Activated naive CD4-positive, alpha-beta T cell treated with anti-CD3 and anti-CD28 coated beads for 36 hours (primary cell): ENCODE results near the gene DBH. TPM values are rescaled to one million over a fixed set of nuclear protein-coding genes. Genes with fewer than 3 reads are reported as not detected.

Source experiments
- CTCF ChIA-PET: fragments of 350-600 bp; sonication (Branson Sonifier 250); formaldehyde crosslinking; loops from one replicate; lab custom pipeline; 2021; ENCODE audit warnings: antibody characterized with exemption; lab: Charles Lee
- DNase-seq: peaks from one replicate; pipeline ENCODE4 v3.0.0-alpha.2; 2020
- H3K27ac Mint-ChIP-seq: one replicate; pipeline ENCODE4 v1.8.0; 2021; ENCODE audit warnings: mild to moderate bottlenecking, mixed read lengths
- H3K27me3 Mint-ChIP-seq: one replicate; pipeline ENCODE4 v1.8.0; 2021; ENCODE audit warnings: low read depth, mixed read lengths
- H3K36me3 Mint-ChIP-seq: one replicate; pipeline ENCODE4 v1.8.0; 2021; ENCODE audit warnings: low read depth, mixed read lengths
- H3K4me1 Mint-ChIP-seq: one replicate; pipeline ENCODE4 v1.8.0; 2021; ENCODE audit warnings: low read depth, mixed read lengths
- H3K4me3 Mint-ChIP-seq: one replicate; pipeline ENCODE4 v1.8.0; 2021; ENCODE audit warnings: mild to moderate bottlenecking, moderate library complexity, mixed read lengths
- H3K9me3 Mint-ChIP-seq: one replicate; pipeline ENCODE4 v1.8.0; 2021; ENCODE audit warnings: mixed read lengths
- intact Hi-C: fragments of 100-400 bp; cut with micrococcal nuclease; formaldehyde crosslinking; loops from one replicate; pipeline ENCODE4 v1.15.1; 2023
- total RNA-seq, 2 experiments: library from RNA; stranded (reverse); gene quantifications; one replicate each; pipeline ENCODE4 v1.2.3, GENCODE V29; 2021

DBH gene
- total RNA-seq, 2 experiments from 2014 or later = not detected

DNA sequence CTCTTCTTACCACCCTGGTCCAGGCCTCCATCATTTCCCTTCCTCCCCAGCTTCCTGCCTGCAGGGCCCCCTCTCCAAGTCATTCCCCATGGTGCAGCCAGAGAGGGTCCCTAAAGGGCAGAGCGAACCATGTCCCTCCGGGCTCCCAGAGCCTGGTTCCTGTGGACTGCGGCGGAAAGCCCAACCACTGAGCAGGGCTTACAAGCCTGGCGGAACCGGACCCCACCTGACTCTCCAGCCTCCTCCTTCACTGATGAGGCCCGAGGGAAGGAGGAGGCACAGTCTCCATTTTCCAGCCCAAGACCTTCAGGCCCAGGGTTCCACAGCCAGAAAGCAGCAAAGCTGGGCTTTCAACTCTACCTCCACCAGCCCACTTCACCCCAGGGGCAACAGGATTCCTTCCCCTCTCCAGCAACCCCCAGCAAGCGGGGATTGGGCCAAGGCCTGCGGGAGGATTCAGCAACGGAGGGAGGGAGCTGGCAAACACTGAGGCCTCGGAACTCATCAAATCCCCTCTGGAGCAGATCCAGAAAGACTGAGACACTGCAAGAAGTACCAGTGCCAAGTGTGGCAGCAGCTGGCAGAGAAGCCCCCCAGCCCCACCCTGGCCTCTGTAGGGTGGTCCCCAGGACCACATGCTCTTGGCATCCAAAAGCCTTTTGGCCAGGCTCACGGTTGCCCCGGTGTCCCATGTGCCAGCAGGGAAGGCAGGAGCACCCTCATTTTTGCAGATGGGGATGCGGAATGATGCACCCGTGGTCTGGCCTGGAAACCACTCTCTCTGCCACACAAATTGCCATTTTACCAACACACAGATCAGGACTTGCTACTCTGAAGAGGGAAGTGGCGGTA lies 30.1 kb upstream of the DBH start:
- Mint-ChIP-seq H3K27ac (no peak overlapping the region), H3K9me3 (no peaks in the 10 kb centered on the region), H3K4me1 (peaks cover 10% of the 10 kb centered on the region), H3K4me3 (no peak overlapping the region), H3K27me3 (peaks cover 32% of the 10 kb centered on the region), H3K36me3 (no peaks in the 10 kb centered on the region)
- intact Hi-C loops = no loop called here
- DNase-seq = no peak
- CTCF ChIA-PET = interaction anchor here (1.4 kb wide), 1 partner anchor 17 kb away, joined by 5 read pairs; no protein-coding TSS in a partner anchor

GRCh38 chr9:133606708-133607025 lies 29.5 kb upstream of the DBH start:
- Mint-ChIP-seq H3K4me3 (no peak overlapping the region), H3K9me3 (no peaks in the 10 kb centered on the region), H3K27me3 (peaks cover 32% of the 10 kb centered on the region), H3K4me1 (peaks cover 10% of the 10 kb centered on the region), H3K27ac (no peak overlapping the region), H3K36me3 (no peaks in the 10 kb centered on the region)
- intact Hi-C loops = no loop called here
- DNase-seq = no peak
- CTCF ChIA-PET = no interaction called here

- CTCF ChIA-PET = no interaction called here
- H3K9me3 Mint-ChIP-seq = no peaks in the 10 kb centered on the region
- DNase-seq = no peak
- intact Hi-C loops = no loop called here
- no peaks in the 10 kb centered on the region for H3K36me3 Mint-ChIP-seq
- no peak overlapping the region for H3K27ac Mint-ChIP-seq
- H3K27me3 Mint-ChIP-seq = peaks cover 32% of the 10 kb centered on the region
- H3K4me3 Mint-ChIP-seq = no peak overlapping the region
- H3K4me1 Mint-ChIP-seq = peaks cover 10% of the 10 kb centered on the region
Measured at GRCh38 chr9:133607381-133607780, 28.8 kb upstream of the DBH start.

DNA sequence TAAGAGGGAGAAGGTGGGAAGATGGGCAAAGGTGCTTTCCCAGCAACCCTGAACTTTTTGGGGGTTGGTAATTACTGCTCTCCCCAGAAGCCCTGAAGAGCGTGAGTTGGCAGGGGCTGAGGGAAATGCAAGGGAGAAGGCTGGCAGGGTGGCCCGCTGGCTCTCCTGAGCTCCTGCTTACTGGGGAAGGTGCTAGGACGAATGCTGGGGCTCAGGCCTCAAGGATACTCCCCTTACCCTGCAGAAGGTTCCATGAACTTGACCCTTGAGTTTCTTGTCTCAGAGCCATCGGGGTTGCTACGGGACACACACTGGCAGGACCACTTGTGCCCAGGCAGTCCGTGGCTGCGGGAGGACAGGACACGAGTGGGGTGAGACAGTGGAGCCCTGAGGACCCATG lies 28.2 kb upstream of the DBH start:
- H3K27me3 Mint-ChIP-seq = peaks cover 32% of the 10 kb centered on the region
- H3K4me1 Mint-ChIP-seq = peaks cover 10% of the 10 kb centered on the region
- no peak for DNase-seq
- H3K27ac Mint-ChIP-seq = no peak overlapping the region
- intact Hi-C loops = no loop called here
- no peak overlapping the region for H3K4me3 Mint-ChIP-seq
- CTCF ChIA-PET = no interaction called here
- H3K36me3 Mint-ChIP-seq = no peaks in the 10 kb centered on the region
- H3K9me3 Mint-ChIP-seq = no peaks in the 10 kb centered on the region

- H3K9me3 Mint-ChIP-seq = no peaks in the 10 kb centered on the region
- no peak for DNase-seq
- no peak overlapping the region for H3K4me3 Mint-ChIP-seq
- CTCF ChIA-PET = interaction anchor here (0.7 kb wide), 1 partner anchor 71 kb away, joined by 3 read pairs; no protein-coding TSS in a partner anchor
- H3K36me3 Mint-ChIP-seq = no peaks in the 10 kb centered on the region
- peaks cover 10% of the 10 kb centered on the region for H3K4me1 Mint-ChIP-seq
- intact Hi-C loops = no loop called here
- peaks cover 32% of the 10 kb centered on the region for H3K27me3 Mint-ChIP-seq
- H3K27ac Mint-ChIP-seq = no peak overlapping the region
Measured at GRCh38 chr9:133608382-133608781, 27.8 kb upstream of the DBH start.

- Mint-ChIP-seq H3K27me3 (peaks cover 32% of the 10 kb centered on the region), H3K4me1 (peaks cover 10% of the 10 kb centered on the region)
- CTCF ChIA-PET = interaction anchor here (0.7 kb wide), 1 partner anchor 71 kb away, joined by 3 read pairs; no protein-coding TSS in a partner anchor
Measured at GRCh38 chr9:133608889-133609288, 27.3 kb upstream of the DBH start.

DNA sequence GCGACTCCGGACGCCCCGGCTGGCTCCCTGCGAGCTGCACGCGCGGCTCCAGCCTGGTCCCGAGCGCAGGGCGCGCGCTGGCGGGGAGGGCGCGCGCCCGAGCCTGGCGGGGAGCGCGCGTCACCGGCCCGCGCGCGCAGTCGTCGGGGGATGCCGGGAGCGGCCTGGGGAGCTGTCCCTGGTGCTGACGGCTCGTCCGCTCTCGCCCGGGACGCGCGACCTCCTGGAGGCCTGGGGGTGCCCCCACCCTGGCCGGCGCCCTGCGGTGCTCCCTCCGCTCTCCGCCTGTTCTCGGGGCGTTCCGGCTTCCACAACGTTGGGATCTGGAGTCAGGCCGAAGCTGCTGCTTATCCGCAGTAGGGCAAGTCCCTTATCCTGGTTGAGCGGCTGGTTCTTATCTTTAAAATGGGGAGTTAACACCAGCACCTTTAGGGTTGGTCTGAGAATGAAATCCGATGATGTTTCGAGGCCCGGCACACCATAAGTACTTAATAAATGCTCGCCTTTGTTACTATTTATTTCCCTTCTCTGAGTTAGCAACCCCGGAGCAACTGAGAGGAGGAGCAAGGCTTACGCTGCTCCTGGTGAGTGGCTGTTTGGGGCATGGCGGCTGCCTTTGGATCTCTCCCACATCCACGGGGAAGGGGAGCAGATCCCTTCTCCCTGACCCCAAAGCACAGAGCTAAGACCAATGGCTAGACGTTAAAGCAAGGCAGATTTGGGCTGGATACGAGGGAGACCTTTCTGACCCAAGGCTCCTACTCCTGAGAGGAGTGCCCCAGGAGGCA lies 26.7 kb upstream of the DBH start, which contains the start of gene FAM163B:
Gene FAM163B, minus strand, starts transcription at position 79 of the 788 bp plus-strand sequence. CDS start 29,166 bp downstream, outside the sequence.
- Mint-ChIP-seq H3K36me3 (no peaks in the 10 kb centered on the region), H3K4me3 (no peak within 1 kb of the TSS), H3K27me3 (peaks cover 30% of the 10 kb centered on the region), H3K4me1 (peaks cover 7% of the 10 kb centered on the region), H3K9me3 (no peaks in the 10 kb centered on the region), H3K27ac (no peak within 1 kb of the TSS)
- CTCF ChIA-PET = no interaction called here
- DNase-seq = peak; percentile 47
- intact Hi-C loops = no loop called here

More at GRCh38 chr9:133608889-133609288, 27.3 kb upstream of the DBH start:
- H3K4me3 Mint-ChIP-seq = no peak overlapping the region
- H3K9me3 Mint-ChIP-seq = no peaks in the 10 kb centered on the region
- intact Hi-C loops = no loop called here
- no peak for DNase-seq
- no peaks in the 10 kb centered on the region for H3K36me3 Mint-ChIP-seq
- H3K27ac Mint-ChIP-seq = no peak overlapping the region

DNA sequence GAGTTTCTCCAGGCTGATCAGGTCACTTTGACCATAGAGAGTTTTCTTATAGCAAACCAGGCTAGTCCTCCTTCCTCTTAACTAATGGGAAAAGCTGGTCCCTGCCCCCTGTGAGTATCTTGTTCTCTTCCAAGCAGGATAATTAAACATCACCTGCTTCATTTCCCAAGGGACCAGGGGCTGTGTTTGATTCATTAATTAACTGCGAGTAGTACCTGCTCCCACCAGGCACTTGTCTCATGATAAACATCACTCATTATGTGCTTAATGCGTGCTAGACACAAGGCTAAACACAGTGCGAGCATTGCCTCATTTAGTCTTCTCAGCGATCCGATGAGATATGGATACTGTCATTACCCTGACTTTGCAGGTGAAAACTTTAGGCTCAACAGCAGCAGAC lies 25.3 kb upstream of the DBH start:
- Mint-ChIP-seq H3K27ac (no peak overlapping the region), H3K36me3 (no peaks in the 10 kb centered on the region), H3K27me3 (peaks cover 30% of the 10 kb centered on the region), H3K9me3 (no peaks in the 10 kb centered on the region), H3K4me3 (no peak overlapping the region), H3K4me1 (no peaks in the 10 kb centered on the region)
- no peak for DNase-seq
- intact Hi-C loops = no loop called here
- CTCF ChIA-PET = no interaction called here

DNA sequence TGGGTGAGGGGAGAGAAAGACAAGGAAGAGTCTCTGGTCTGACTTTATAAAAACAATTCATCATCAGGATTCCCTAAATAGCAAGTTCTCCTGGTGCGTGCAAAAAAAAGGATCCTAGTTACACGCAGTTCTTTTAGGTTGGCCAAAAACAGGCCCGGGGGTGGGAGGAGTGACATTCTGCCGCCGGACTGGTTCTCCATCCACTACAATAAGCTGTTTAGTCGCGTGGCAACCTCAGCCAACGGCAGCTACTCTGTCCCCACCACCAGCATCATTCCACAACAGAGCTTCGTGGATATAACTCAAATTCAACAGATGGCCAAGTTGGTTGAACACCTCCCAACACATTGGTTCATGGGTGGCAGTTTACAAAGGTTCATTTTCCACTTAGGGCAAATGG lies 24.1 kb upstream of the DBH start:
- Mint-ChIP-seq H3K27me3 (peaks cover 29% of the 10 kb centered on the region), H3K36me3 (no peaks in the 10 kb centered on the region), H3K27ac (no peak overlapping the region), H3K9me3 (no peaks in the 10 kb centered on the region), H3K4me3 (no peak overlapping the region), H3K4me1 (no peaks in the 10 kb centered on the region)
- DNase-seq = no peak
- intact Hi-C loops = no loop called here
- CTCF ChIA-PET = no interaction called here

- Mint-ChIP-seq H3K4me3 (no peak overlapping the region), H3K4me1 (no peaks in the 10 kb centered on the region), H3K9me3 (no peaks in the 10 kb centered on the region), H3K36me3 (no peaks in the 10 kb centered on the region), H3K27me3 (peaks cover 22% of the 10 kb centered on the region), H3K27ac (no peak overlapping the region)
- CTCF ChIA-PET = no interaction called here
- DNase-seq = no peak
- intact Hi-C loops = no loop called here
Measured at GRCh38 chr9:133612816-133613215, 23.3 kb upstream of the DBH start.

DNA sequence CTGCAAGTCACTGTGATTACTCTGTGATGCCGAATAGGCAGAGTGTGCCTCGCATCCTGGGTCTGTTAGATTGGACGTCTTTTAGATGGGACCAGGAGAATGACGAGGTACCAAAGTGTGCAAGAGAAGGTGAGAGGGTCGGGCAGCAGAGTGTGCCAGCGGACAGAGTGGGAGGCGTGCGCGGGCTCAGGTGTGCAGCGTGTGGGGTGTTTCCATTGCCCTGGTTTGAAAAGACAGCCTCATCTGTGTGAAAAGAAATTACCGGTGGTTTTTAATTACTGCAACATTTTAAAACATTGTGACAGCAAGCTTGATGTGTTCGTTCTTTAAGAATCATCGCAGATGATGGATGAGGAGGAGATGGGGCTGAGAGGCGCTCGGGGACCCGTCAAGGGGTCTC lies 22.7 kb upstream of the DBH start:
- intact Hi-C loops = no loop called here
- Mint-ChIP-seq H3K27me3 (peaks cover 16% of the 10 kb centered on the region), H3K36me3 (no peaks in the 10 kb centered on the region), H3K4me1 (no peaks in the 10 kb centered on the region), H3K9me3 (no peaks in the 10 kb centered on the region), H3K27ac (no peak overlapping the region), H3K4me3 (no peak overlapping the region)
- CTCF ChIA-PET = no interaction called here
- no peak for DNase-seq

DNA sequence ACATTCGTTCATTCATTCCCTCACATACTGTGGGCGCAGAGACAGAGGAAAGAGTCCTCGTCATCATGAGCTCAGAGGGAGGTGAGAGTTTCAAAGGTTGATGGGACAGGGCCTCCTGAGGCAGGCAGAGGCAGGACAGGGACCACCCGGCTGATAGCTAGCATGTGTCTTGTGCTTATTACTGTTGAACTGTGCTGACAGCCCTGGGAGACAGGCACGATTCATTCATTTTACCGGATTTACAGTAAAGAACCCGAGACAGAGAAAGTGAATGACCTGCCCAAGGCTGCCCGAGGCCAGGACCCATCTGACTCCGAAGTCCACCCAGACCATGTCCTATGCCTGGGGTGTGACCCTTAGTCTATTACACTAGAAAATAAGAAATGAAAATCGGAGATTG lies 22.1 kb upstream of the DBH start:
- Mint-ChIP-seq H3K27me3 (peaks cover 15% of the 10 kb centered on the region), H3K4me1 (no peaks in the 10 kb centered on the region), H3K4me3 (no peak overlapping the region), H3K27ac (no peak overlapping the region), H3K9me3 (no peaks in the 10 kb centered on the region), H3K36me3 (no peaks in the 10 kb centered on the region)
- intact Hi-C loops = no loop called here
- no peak for DNase-seq
- CTCF ChIA-PET = no interaction called here
